Stimulated activated naive CD8-positive, alpha-beta T cell treated with anti-CD3 and anti-CD28 coated beads, Interleukin-15, Interleukin-2, amounts not matched to agents 100 ng/mL and 50 ng/mL, for 24 hours (primary cell): ENCODE data around the gene LMX1B.
"Not testable (repeated sequence)": the region's sequence is repeated elsewhere in the genome, so short reads cannot be mapped to it uniquely, and the experiment has no call there.

Experiments used
- H3K27ac Mint-ChIP-seq: one replicate; pipeline ENCODE4 v1.8.0; 2021; ENCODE audit warnings: mild to moderate bottlenecking, mixed read lengths
- H3K27me3 Mint-ChIP-seq: one replicate; pipeline ENCODE4 v1.8.0; 2021; ENCODE audit warnings: mixed read lengths
- H3K36me3 Mint-ChIP-seq: one replicate; pipeline ENCODE4 v1.8.0; 2021; ENCODE audit warnings: low read depth, mixed read lengths
- H3K4me1 Mint-ChIP-seq: one replicate; pipeline ENCODE4 v1.8.0; 2021; ENCODE audit warnings: low read depth, mixed read lengths
- H3K4me3 Mint-ChIP-seq: one replicate; pipeline ENCODE4 v1.8.0; 2021; ENCODE audit warnings: mild to moderate bottlenecking, mixed read lengths
- H3K9me3 Mint-ChIP-seq: one replicate; pipeline ENCODE4 v1.8.0; 2021; ENCODE audit warnings: mixed read lengths

Gene LMX1B

DNA sequence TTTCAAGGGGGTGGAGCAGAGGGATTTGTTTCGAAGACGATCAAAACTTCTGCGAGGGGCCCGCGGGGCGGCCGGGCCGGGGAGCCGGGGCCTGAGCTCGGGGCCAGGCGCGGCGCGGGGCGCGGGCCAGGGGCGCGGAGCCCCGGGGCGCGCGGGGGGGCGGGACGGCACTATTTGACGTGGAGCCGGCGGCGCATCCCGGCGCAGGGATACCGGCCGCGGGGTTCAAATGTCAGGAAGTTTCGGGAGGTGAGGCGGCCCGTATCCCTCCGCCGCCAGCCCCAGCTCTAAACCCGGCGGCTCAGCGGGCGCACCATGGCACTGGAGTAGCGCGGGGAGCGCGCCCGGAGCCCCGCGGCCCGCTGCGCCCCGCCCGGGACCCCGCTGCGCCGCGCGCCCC, at the start of gene LMX1B:
LMX1B (plus strand) TSS at position 278 of the 400 bp plus-strand sequence. CDS start 522 bp downstream, outside the sequence.
- peaks cover 25% of the 10 kb centered on the region for H3K4me1 Mint-ChIP-seq
- no peaks in the 10 kb centered on the region for H3K9me3 Mint-ChIP-seq
- peaks cover 72% of the 10 kb centered on the region for H3K27me3 Mint-ChIP-seq
- H3K4me3 Mint-ChIP-seq: peak within 1 kb of the TSS; percentile 54
- H3K27ac Mint-ChIP-seq: no peak within 1 kb of the TSS
- H3K36me3 Mint-ChIP-seq: no peaks in the 10 kb centered on the region

DNA sequence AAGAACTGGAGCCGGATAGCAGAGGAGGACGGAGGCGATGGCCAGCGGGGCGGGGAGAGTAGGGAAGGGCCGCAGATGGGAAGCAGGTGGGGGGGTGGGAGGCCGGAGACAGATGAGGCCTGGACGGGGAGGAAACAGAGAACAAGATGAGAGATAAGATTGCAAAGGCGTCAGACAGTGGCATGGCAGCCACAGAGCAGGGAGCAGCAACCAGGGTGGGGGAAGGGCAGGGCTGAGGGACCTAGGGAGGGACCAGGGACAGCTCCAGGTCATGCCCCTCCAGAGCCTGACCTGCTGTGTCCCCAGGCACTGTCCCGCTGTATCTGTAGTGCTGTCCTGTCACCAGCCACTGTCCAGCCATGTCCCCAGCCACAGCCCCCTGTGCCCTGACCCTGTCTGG, 49.6 kb upstream of the LMX1B start:
- H3K27ac Mint-ChIP-seq: no peak overlapping the region
- H3K36me3 Mint-ChIP-seq: no peaks in the 10 kb centered on the region
- H3K4me3 Mint-ChIP-seq: no peak overlapping the region
- H3K9me3 Mint-ChIP-seq: no peaks in the 10 kb centered on the region
- no peaks in the 10 kb centered on the region for H3K4me1 Mint-ChIP-seq
- H3K27me3 Mint-ChIP-seq: peaks cover 47% of the 10 kb centered on the region

DNA sequence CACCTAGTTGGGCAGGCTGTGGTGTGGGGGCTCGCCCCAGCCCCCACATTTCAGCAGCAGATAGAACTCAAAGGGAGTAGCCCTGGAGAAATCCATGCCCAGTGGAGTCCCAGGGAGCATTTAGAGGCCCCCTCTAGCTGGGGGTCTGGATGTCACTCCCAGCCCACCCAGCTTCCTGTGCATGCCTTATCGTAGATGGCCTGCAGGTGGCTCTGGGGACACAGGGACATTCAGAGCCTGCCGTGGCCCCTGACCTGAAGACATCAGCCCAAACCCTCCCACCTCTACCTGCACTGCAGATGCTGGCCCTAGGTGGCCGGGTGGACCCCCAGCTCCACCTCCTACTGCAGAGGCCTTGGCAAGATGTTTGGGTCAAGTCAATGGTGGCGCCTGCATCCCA, 49.0 kb upstream of the LMX1B start:
- Mint-ChIP-seq H3K27me3 (peaks cover 41% of the 10 kb centered on the region), H3K4me1 (no peaks in the 10 kb centered on the region), H3K36me3 (no peaks in the 10 kb centered on the region), H3K9me3 (no peaks in the 10 kb centered on the region), H3K27ac (no peak overlapping the region), H3K4me3 (no peak overlapping the region)

DNA sequence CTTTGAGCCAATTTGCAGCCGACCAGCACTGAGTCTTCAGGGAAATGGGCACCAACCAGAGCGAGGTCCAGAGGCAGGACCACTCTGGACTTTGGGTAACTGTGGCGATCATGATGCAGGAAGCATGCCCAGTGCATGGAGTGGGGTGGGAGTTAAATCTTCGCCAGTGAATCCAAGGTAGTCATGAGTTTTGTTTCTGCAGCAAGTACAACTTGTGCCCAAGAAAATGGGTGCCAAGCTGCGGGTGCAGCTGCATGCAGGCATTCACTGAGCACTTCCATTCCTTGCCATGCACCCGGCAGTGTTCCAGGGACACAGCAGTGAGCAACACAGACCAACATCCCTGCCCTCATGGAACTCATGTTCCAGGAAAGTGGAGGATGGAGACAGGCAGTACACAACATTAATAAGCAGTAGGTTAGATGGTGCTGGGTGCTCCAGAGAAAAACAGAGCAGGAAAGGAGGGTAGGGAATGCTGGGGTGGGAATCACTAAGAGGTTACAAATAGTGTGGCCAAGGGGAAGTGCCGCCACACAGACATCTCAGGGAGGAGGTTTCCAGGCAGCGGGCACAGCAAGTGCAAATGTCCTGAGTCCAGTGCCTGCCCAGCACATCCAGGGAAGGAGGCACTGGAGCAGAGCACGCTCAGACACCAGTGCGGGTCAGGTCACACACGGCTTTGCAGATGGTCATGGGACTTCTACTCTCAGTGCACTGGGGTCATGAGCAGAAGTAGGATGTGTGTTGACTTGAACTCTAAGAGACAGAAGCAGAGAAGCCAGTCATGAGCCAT, 48.2 kb upstream of the LMX1B start:
- H3K9me3 Mint-ChIP-seq: no peaks in the 10 kb centered on the region
- peaks cover 39% of the 10 kb centered on the region for H3K27me3 Mint-ChIP-seq

DNA sequence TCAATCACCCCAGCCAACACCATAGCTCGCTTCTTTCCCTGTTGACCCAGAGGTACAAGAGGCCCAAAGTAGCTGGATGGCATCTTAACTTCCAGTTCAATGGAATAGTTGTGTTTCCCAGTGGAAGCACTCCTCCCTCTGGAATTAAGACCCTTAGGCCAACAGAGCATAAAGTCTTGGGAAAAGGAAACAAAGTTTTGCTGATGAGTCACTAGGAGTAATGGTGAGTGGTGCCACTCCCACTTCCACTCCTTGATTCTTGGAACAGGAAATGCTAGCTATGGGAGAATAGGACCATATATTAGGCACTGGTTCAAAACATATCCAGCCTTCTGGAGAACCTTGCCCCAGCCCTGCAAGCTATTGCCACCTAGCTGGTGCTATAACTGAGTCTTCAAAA, 44.7 kb upstream of the LMX1B start:
- peaks cover 23% of the 10 kb centered on the region for H3K27me3 Mint-ChIP-seq

More for the DNA sequence above, 48.2 kb upstream of the LMX1B start:
- H3K36me3 Mint-ChIP-seq: no peaks in the 10 kb centered on the region
- H3K27ac Mint-ChIP-seq: no peak overlapping the region
- no peak overlapping the region for H3K4me3 Mint-ChIP-seq
- H3K4me1 Mint-ChIP-seq: no peaks in the 10 kb centered on the region

DNA sequence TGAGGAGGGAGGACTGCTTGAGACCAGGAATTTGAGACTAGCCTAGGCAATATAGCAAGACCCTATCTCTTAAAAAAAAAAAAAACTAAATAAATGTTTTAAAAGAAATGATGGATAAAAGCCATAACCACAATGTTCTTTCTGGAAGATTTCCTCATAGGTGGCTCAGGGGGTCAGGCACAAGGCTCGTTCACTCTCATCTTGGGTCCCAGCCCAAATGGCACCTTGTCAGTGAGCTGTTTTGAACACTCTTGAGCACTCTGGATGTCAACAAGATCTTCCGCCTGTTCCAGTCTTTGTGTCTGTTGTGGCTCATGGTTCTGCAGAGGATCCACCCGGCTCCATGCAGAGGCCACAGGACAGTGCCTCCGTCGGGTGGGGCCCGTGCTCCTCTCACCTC, 35.7 kb upstream of the LMX1B start:
- Mint-ChIP-seq H3K4me3 (no peak overlapping the region), H3K4me1 (no peaks in the 10 kb centered on the region), H3K27me3 (peaks cover 18% of the 10 kb centered on the region), H3K9me3 (no peaks in the 10 kb centered on the region), H3K27ac (no peak overlapping the region), H3K36me3 (no peaks in the 10 kb centered on the region)

More for the DNA sequence above, 44.7 kb upstream of the LMX1B start:
- H3K27ac Mint-ChIP-seq: no peak overlapping the region
- no peaks in the 10 kb centered on the region for H3K4me1 Mint-ChIP-seq
- H3K9me3 Mint-ChIP-seq: no peaks in the 10 kb centered on the region
- no peak overlapping the region for H3K4me3 Mint-ChIP-seq
- H3K36me3 Mint-ChIP-seq: no peaks in the 10 kb centered on the region

DNA sequence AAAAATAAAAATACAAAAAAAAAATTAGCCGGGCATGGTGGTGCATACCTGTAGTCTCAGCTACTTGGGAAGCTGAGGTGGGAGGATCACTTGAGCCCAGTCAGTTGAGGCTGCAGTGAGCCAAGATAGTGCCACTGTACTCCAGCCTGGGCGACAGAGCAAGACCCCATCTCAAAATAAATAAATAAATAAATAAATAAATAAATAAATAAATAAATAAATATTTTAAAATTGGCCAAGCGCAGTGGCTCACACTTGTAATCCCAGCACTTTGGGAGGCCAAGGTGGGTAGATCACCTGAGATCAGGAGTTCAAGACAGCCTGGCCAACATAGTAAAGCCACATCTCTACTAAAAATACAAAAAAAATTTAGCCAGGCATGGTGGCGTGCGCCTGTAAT, 33.4 kb upstream of the LMX1B start:
- H3K4me1 Mint-ChIP-seq, H3K27ac Mint-ChIP-seq, H3K4me3 Mint-ChIP-seq, H3K36me3 Mint-ChIP-seq, H3K9me3 Mint-ChIP-seq: not testable (repeated sequence)
- H3K27me3 Mint-ChIP-seq: peaks cover 18% of the 10 kb centered on the region

DNA sequence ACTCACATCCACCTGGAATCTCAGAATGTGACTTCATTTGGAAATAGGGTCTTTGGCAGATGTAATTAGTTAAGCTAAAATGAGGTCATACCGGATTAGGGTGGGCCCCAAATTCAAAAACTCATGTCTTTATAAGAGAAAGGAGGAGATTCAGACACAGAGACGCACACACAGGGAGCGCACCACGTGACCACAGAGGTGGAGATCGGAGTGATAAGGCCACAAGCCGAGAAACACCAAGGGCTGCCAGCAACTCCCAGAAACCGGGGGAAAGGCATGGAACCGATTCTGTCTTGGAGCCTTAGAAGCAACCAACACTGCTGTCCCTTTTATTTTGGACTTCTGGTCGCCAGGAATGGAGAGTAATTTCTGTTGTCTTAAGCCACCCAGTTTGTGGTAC, 31.8 kb upstream of the LMX1B start:
- H3K36me3 Mint-ChIP-seq: no peaks in the 10 kb centered on the region
- no peak overlapping the region for H3K4me3 Mint-ChIP-seq
- no peaks in the 10 kb centered on the region for H3K4me1 Mint-ChIP-seq
- H3K9me3 Mint-ChIP-seq: no peaks in the 10 kb centered on the region
- H3K27ac Mint-ChIP-seq: no peak overlapping the region
- H3K27me3 Mint-ChIP-seq: peaks cover 34% of the 10 kb centered on the region

DNA sequence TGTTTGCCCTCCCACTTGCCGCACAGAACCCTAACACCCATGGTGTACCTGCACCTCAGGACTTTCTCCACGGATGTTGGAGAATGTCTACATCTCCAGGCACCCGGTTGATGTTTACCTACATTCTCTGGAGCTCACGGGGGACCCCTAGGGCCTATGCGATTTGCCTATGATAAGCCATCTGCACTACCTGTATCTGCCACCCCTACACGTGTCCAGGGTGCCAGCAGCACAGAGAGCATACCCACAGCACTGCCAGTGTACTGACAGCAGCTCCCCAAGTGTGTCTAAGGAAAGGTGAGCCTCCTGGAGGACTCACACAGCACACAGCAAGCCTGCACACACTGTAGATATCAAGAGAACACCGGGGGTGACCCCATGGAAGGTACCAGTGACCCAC, 31.3 kb upstream of the LMX1B start:
- peaks cover 36% of the 10 kb centered on the region for H3K27me3 Mint-ChIP-seq

DNA sequence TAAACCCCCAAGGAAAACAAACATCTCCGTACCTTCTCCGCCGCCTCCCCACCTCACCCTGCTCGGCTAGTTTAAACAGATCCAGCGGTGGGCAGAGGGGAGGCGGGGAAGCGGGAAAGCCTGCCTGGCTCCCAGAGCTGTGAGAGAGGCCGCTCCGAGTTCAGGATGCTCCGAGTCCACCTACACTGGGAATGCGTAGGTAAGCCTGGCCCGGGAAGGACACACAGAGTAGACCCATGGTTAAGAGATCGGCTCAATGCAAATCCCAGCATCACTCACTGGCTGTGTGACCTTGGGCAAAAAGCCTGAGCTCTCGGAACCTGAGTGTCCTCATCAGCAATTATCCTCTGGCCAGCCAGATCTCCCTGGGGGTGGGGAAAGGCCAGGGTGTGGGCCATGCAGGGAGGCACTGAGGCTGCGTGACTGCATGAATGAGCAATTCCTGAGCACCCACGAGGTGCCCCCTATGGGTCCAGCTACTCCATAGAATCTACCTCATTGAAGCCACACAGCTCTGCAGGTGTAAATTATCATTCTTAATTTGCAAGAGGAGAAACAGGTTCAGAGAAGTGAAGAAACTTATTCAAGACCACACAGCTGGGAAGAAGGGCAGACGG, 30.5 kb upstream of the LMX1B start:
- Mint-ChIP-seq H3K4me1 (no peaks in the 10 kb centered on the region), H3K27ac (no peak overlapping the region), H3K27me3 (peaks cover 38% of the 10 kb centered on the region), H3K9me3 (no peaks in the 10 kb centered on the region), H3K36me3 (no peaks in the 10 kb centered on the region), H3K4me3 (no peak overlapping the region)

More for the DNA sequence above, 31.3 kb upstream of the LMX1B start:
- Mint-ChIP-seq H3K9me3 (no peaks in the 10 kb centered on the region), H3K27ac (no peak overlapping the region), H3K36me3 (no peaks in the 10 kb centered on the region), H3K4me3 (no peak overlapping the region), H3K4me1 (no peaks in the 10 kb centered on the region)

DNA sequence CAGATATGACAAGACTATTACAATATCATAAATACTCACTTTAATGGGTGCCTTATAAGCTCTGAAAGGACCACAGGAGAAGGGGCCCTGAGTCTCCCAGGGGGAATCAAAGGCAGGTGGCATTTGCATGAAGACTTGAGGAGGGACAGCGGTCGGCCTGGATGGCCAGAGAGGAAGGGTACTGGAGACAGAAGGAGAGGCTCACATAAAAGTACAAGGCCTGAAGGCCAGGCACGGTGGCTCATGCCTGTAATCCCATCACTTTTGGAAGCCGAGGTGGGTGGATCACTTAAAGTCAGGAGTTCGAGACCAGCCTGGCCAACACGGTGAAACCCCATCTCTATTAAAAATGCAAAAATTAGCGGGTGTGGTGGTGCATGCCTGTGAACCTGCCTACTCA, 29.1 kb upstream of the LMX1B start:
- Mint-ChIP-seq H3K27ac (no peak overlapping the region), H3K9me3 (no peaks in the 10 kb centered on the region), H3K4me1 (no peaks in the 10 kb centered on the region), H3K4me3 (no peak overlapping the region), H3K27me3 (peaks cover 48% of the 10 kb centered on the region), H3K36me3 (no peaks in the 10 kb centered on the region)

DNA sequence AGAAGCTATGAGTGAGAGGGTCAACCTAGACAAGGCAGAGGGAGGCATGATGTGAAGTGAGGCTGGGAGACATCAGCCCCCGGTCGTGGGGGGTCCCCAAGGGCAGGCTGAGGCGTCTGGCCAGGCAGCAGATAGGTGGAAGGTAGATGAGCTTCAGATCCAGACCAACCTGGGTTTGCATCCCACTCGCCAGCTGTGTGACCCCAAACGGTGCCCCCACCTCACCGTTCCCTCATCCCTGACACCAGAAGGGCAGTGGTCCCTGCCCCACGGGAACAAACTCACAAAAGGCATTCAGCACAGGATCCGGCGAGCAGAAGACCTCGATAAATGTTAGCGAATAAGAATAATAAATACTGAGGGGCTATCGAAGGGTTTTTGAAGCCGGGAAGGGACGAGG, 27.5 kb upstream of the LMX1B start:
- Mint-ChIP-seq H3K4me1 (no peaks in the 10 kb centered on the region), H3K36me3 (no peaks in the 10 kb centered on the region), H3K4me3 (no peak overlapping the region), H3K9me3 (no peaks in the 10 kb centered on the region), H3K27ac (no peak overlapping the region), H3K27me3 (peaks cover 54% of the 10 kb centered on the region)

DNA sequence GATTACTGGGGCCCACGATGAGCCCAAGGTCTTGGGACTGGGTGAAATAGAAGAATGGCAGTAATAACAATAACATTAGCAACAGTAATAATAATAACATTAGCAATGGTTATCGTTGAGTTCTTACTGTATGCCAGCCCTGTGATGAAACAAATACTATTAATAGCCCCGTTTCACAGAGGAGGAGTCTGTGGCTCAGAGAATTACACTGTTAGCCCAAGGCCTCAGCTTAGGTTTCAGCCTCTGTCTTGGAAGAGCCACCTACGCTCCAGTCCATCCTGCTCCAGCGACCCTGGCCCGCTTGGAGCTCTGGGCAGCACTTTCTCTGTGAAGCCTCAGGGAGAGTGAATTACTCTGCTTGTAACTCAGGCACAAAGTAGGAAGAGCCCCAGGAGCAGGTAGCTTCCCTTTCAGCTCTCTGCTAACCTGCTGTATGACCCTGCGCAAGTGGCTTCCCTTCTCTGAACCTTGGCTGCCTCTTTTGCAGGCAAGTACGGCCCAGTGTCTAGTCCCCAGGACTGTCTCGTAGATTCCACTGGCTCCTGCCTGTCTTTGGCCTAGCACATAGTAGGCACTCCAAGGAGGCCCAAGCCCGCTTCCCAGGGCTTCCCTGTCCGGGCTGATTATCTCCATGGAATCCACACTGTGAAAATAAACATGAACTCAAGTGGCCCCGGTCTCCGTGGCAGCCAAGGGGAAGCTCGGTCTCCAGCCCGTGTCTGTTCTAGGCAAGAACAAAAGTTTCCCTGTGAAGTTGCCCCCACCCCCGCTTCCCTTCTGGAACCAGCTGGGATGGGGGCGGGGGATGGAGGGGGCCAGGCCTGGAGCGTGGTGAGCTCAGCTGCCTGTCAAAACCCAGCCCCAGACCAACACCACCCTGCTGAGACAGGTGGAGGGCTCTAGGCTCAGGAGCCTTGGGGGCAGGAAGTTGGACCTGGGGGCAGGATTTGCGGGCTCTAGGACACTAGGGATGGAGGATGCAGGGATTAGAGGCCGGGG, 26.2 kb upstream of the LMX1B start:
- Mint-ChIP-seq H3K4me1 (no peaks in the 10 kb centered on the region), H3K27me3 (peaks cover 63% of the 10 kb centered on the region), H3K27ac (no peak overlapping the region), H3K9me3 (no peaks in the 10 kb centered on the region), H3K4me3 (no peak overlapping the region), H3K36me3 (no peaks in the 10 kb centered on the region)

DNA sequence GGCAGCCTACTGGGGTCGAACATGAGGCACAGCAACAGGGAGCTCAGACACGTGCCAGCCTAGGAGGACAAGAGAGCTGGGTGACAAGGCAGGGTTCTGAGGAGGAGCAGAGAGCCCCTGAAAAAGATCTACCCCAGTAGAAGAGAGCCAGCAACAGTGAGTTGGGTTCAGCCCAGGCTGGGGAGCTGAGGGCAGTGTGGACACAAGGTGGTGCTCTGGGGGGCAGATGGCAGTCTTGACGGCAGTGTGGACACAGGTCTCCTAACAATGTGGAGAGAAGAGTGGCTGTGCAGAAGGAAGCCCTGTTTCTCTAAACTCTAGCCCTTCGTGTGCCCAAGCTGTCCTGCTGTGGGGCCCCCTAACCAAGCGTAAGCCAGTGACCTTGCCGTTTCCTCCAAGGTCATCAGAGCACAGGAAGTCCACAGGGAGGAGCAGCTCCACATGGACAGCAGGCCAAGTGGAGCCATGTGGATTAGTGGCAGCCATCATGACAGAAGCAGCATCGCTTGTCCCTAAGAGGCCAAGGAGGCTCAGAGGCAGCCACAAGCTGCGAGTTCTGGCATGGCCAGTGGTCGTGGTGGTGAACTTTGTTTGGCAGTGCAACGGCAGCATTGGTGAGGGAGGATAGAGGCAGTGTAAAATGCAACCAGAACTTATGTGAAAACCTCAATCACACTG, 25.1 kb upstream of the LMX1B start:
- Mint-ChIP-seq H3K4me1 (no peaks in the 10 kb centered on the region), H3K36me3 (no peaks in the 10 kb centered on the region), H3K9me3 (no peaks in the 10 kb centered on the region), H3K4me3 (no peak overlapping the region), H3K27ac (no peak overlapping the region), H3K27me3 (peaks cover 62% of the 10 kb centered on the region)
